NB4 (cell line): ENCODE data around the gene WDFY3.

Experiments used
- DNase-seq: peaks from one replicate; pipeline ENCODE4 v3.0.0; 2010; ENCODE audit warnings: low read depth
- H3K4me3 ChIP-seq: one replicate; pipeline ENCODE4 v1.5.1; 2011; ENCODE audit warnings: mild to moderate bottlenecking, low read depth, low read length, moderate library complexity
- CTCF ChIP-seq: IDR thresholded peaks from one replicate; pipeline ENCODE4 v1.5.1; 2012; ENCODE audit warnings: low read depth, low read length
- MAX ChIP-seq: IDR thresholded peaks from 2 replicates; pipeline ENCODE4 v1.6.1; 2011; ENCODE audit warnings: low read depth, low read length
- MYC ChIP-seq: IDR thresholded peaks from 2 replicates; pipeline ENCODE4 v1.6.1; 2011; ENCODE audit warnings: low read depth, low read length
- POLR2A ChIP-seq: IDR thresholded peaks from 2 replicates; pipeline ENCODE4 v1.6.1; 2011; ENCODE audit warnings: mild to moderate bottlenecking; ENCODE audit not compliant: insufficient read length; ENCODE audit errors: extremely low read depth

WDFY3 gene

GRCh38 chr4:84634961-84635360 lies 331.5 kb downstream of the WDFY3 start:
- TF ChIP-seq MAX: no peak
- no peak for TF ChIP-seq MYC
- TF ChIP-seq POLR2A: no peak
- TF ChIP-seq CTCF: no peak
- H3K4me3 ChIP-seq: no peak overlapping the region
- DNase-seq: no peak

- TF ChIP-seq POLR2A (no peak), CTCF (no peak)
- no peak overlapping the region for H3K4me3 ChIP-seq
- peak; percentile 4 for DNase-seq
Measured at GRCh38 chr4:84632092-84632491, 334.4 kb downstream of the WDFY3 start.

- H3K4me3 ChIP-seq: no peak overlapping the region
- no peak for TF ChIP-seq MAX
- TF ChIP-seq CTCF: no peak
- TF ChIP-seq MYC: no peak
- no peak for TF ChIP-seq POLR2A
- DNase-seq: no peak
Measured at GRCh38 chr4:84631573-84631972, 334.9 kb downstream of the WDFY3 start.

- no peak for DNase-seq
- TF ChIP-seq POLR2A: no peak
- TF ChIP-seq CTCF: no peak
- TF ChIP-seq MAX: no peak
- TF ChIP-seq MYC: no peak
- H3K4me3 ChIP-seq: no peak overlapping the region
Measured at GRCh38 chr4:84626673-84627072, 339.8 kb downstream of the WDFY3 start.

GRCh38 chr4:84623661-84624060 lies 342.8 kb downstream of the WDFY3 start:
- DNase-seq: no peak
- no peak for TF ChIP-seq POLR2A
- TF ChIP-seq CTCF: no peak
- no peak for TF ChIP-seq MYC
- TF ChIP-seq MAX: no peak
- no peak overlapping the region for H3K4me3 ChIP-seq

GRCh38 chr4:84622959-84623358 lies 343.5 kb downstream of the WDFY3 start:
- TF ChIP-seq MAX: no peak
- TF ChIP-seq MYC: no peak
- no peak for TF ChIP-seq POLR2A
- no peak for TF ChIP-seq CTCF
- no peak for DNase-seq
- H3K4me3 ChIP-seq: no peak overlapping the region
